H1 (cell line): Measurements from ENCODE around the gene SERPING1. TPM values are rescaled to one million over a fixed set of nuclear protein-coding genes. Genes with fewer than 3 reads are reported as not detected.
A peak's percentile ranks its signal among the peaks of the same experiment; 100 is the strongest.

Experiments
- CTCF ChIA-PET: fragments of 300-600 bp; sonication (Branson Sonifier 250); formaldehyde crosslinking; loops from one replicate; lab custom pipeline; 2021; ENCODE audit not compliant: partially characterized antibody; lab: Charles Lee
- POLR2A ChIA-PET: fragments of 300-600 bp; sonication (Branson Sonifier 250); formaldehyde crosslinking; loops from one replicate; lab custom pipeline; 2021; ENCODE audit warnings: inconsistent platforms; ENCODE audit not compliant: partially characterized antibody; lab: Charles Lee
- DNase-seq, 2 experiments: peaks; one replicate each; pipeline versions ENCODE4 v3.0.0 to v3.0.0-alpha.2; 2010 to 2022; ENCODE audit warnings: low spot score in 2 of 2, low read depth in 1 of 2, mixed read lengths in 1 of 2
- FAIRE-seq: peaks from 2 replicates; lab custom pipeline; 2011; peaks lifted over from hg19 to GRCh38; lab: Jason Lieb, UNC
- H2AFZ ChIP-seq: 2 replicates; pipeline ENCODE4 v1.8.1; 2012; ENCODE audit warnings: low read length, inconsistent platforms
- H2AK5ac ChIP-seq: 2 replicates; pipeline ENCODE4 v1.6.1; 2013; ENCODE audit warnings: low read depth, low read length
- H2BK120ac ChIP-seq: replicated peaks from 2 replicates; pipeline ENCODE3; 2013; ENCODE audit warnings: low read depth, low read length, inconsistent platforms
- H2BK12ac ChIP-seq: 2 replicates; pipeline ENCODE4 v1.6.1; 2013; ENCODE audit warnings: low read depth, low read length
- H2BK15ac ChIP-seq: 2 replicates; pipeline ENCODE4 v1.6.1; 2013; ENCODE audit warnings: low read length
- H2BK20ac ChIP-seq: 2 replicates; pipeline ENCODE4 v1.6.1; 2013; ENCODE audit warnings: low read length
- H2BK5ac ChIP-seq: 2 replicates; pipeline ENCODE4 v1.6.1; 2013; ENCODE audit warnings: low read depth, low read length
- H3K14ac ChIP-seq: 2 replicates; pipeline ENCODE4 v1.6.1; 2013; ENCODE audit warnings: inconsistent platforms; ENCODE audit not compliant: insufficient read length
- H3K18ac ChIP-seq: 2 replicates; pipeline ENCODE4 v1.6.1; 2013; ENCODE audit warnings: low read length; ENCODE audit errors: extremely low read depth
- H3K23ac ChIP-seq: 2 replicates; pipeline ENCODE4 v1.6.1; 2013; ENCODE audit warnings: inconsistent platforms; ENCODE audit not compliant: insufficient read length
- H3K23me2 ChIP-seq: 2 replicates; pipeline ENCODE4 v1.6.1; 2013; ENCODE audit warnings: low read depth, low read length
- H3K27ac ChIP-seq: 2 replicates; pipeline ENCODE4 v1.6.1; 2011; ENCODE audit warnings: low read depth, low read length, inconsistent platforms
- H3K27me3 ChIP-seq, 4 experiments: replicated peaks in 1 of 4; 1 replicate in 1 of 4; 2 replicates in 3 of 4; pipeline versions ENCODE4 v1.6.1 to v1.8.1; 2011 to 2013; ENCODE audit warnings: low read length in 3 of 4, mild to moderate bottlenecking in 3 of 4, inconsistent platforms in 2 of 4, mixed read lengths in 2 of 4, moderate library complexity in 1 of 4; ENCODE audit not compliant: control insufficient read depth in 3 of 4, insufficient read depth in 3 of 4; ENCODE audit errors: extremely low read depth in 1 of 4
- H3K36me3 ChIP-seq, 4 experiments: 2 replicates each; pipeline versions ENCODE4 v1.6.1 to v1.8.1; 2011 to 2013; ENCODE audit warnings: mild to moderate bottlenecking in 4 of 4, low read length in 3 of 4, moderate library complexity in 2 of 4, control low read depth in 1 of 4, inconsistent platforms in 1 of 4; ENCODE audit not compliant: insufficient read depth in 4 of 4, control insufficient read depth in 2 of 4
- H3K4ac ChIP-seq: replicated peaks from 2 replicates; pipeline ENCODE3; 2013; ENCODE audit warnings: low read length, low read depth, mixed read lengths, inconsistent platforms; ENCODE audit not compliant: insufficient read length
- H3K4me1 ChIP-seq, 4 experiments: replicated peaks in 1 of 4; 1 replicate in 1 of 4; 2 replicates in 3 of 4; pipeline versions ENCODE4 v1.6.1 to v1.8.1; 2011 to 2013; ENCODE audit warnings: low read length in 3 of 4, inconsistent platforms in 2 of 4, mixed read lengths in 1 of 4; ENCODE audit not compliant: insufficient read depth in 4 of 4, control insufficient read depth in 3 of 4
- H3K4me2 ChIP-seq, 2 experiments: 2 replicates each; pipeline versions ENCODE4 v1.6.1 to v1.8.1; 2011 to 2013; ENCODE audit warnings: low read depth in 2 of 2, low read length in 2 of 2, control low read depth in 1 of 2, inconsistent platforms in 1 of 2, mild to moderate bottlenecking in 1 of 2; ENCODE audit not compliant: insufficient read depth in 1 of 2
- H3K4me3 ChIP-seq, 4 experiments: fragments of 200-600, 300-600 bp in 1 of 4; sonication (generic), shearing (Covaris generic), sonication (Bioruptor Twin) in 1 of 4; 2 replicates each; pipeline versions ENCODE4 v1.5.1 to v1.8.1; 2011 to 2016; ENCODE audit warnings: low read length in 4 of 4, low read depth in 3 of 4, control low read depth in 2 of 4, inconsistent platforms in 2 of 4, mild to moderate bottlenecking in 2 of 4, mixed read lengths in 1 of 4, moderate library complexity in 1 of 4; ENCODE audit not compliant: insufficient read depth in 2 of 4; ENCODE audit errors: extremely low read depth in 1 of 4
- H3K56ac ChIP-seq: replicated peaks from 2 replicates; pipeline ENCODE3; 2013; ENCODE audit warnings: low read depth, mild to moderate bottlenecking, mixed read lengths, low read length, inconsistent platforms; ENCODE audit not compliant: insufficient read length
- H3K79me1 ChIP-seq: 2 replicates; pipeline ENCODE4 v1.6.1; 2013; ENCODE audit warnings: low read depth, low read length, control low read depth
- H3K79me2 ChIP-seq, 2 experiments: 2 replicates each; pipeline versions ENCODE4 v1.6.1 to v1.8.1; 2012 to 2013; ENCODE audit warnings: low read length in 2 of 2, mild to moderate bottlenecking in 2 of 2, inconsistent platforms in 1 of 2; ENCODE audit not compliant: insufficient read depth in 2 of 2, control insufficient read depth in 1 of 2
- H3K9ac ChIP-seq, 4 experiments: replicated peaks in 1 of 4; 1 replicate in 1 of 4; 2 replicates in 3 of 4; pipeline versions ENCODE4 v1.6.1 to v1.8.1; 2011 to 2013; ENCODE audit warnings: low read depth in 3 of 4, low read length in 3 of 4, control low read depth in 2 of 4, mild to moderate bottlenecking in 2 of 4, moderate library complexity in 2 of 4, inconsistent platforms in 1 of 4; ENCODE audit errors: extremely low read depth in 1 of 4
- H3K9me3 ChIP-seq, 2 experiments: 2 replicates each; pipeline versions ENCODE4 v1.6.1 to v1.8.1; 2012 to 2013; ENCODE audit warnings: mild to moderate bottlenecking in 2 of 2, moderate library complexity in 2 of 2, control low read depth in 1 of 2, inconsistent platforms in 1 of 2, low read depth in 1 of 2, low read length in 1 of 2, mixed read lengths in 1 of 2; ENCODE audit not compliant: insufficient read depth in 2 of 2
- H4K20me1 ChIP-seq, 2 experiments: replicated peaks in 1 of 2; 2 replicates each; pipeline versions ENCODE3 to v1.8.1; 2011 to 2013; ENCODE audit warnings: inconsistent platforms in 2 of 2, low read length in 2 of 2, mild to moderate bottlenecking in 1 of 2; ENCODE audit not compliant: insufficient read depth in 2 of 2, control insufficient read depth in 1 of 2
- H4K5ac ChIP-seq: 2 replicates; pipeline ENCODE4 v1.6.1; 2013; ENCODE audit warnings: low read length, low read depth, mixed read lengths, inconsistent platforms; ENCODE audit not compliant: insufficient read length
- H4K8ac ChIP-seq: 2 replicates; pipeline ENCODE4 v1.8.0; 2013; ENCODE audit warnings: mild to moderate bottlenecking, moderate library complexity, low read length, inconsistent platforms; ENCODE audit not compliant: insufficient read depth; ENCODE audit errors: extremely low read depth
- H4K91ac ChIP-seq: replicated peaks from 2 replicates; pipeline ENCODE3; 2013; ENCODE audit warnings: low read length, mixed read lengths, inconsistent platforms; ENCODE audit not compliant: insufficient read length
- E2F6 ChIP-seq: IDR thresholded peaks from 2 replicates; pipeline ENCODE4 v1.6.1; 2012; ENCODE audit warnings: inconsistent platforms
- HDAC2 ChIP-seq, 2 experiments: fragments of 300-600 bp in 1 of 2; sonication (generic) in 1 of 2; IDR thresholded peaks; 2 replicates each; pipeline ENCODE4 v1.6.1; 2011 to 2012; ENCODE audit warnings: low read depth in 2 of 2, low read length in 2 of 2, mild to moderate bottlenecking in 2 of 2, moderate library complexity in 2 of 2, borderline replicate concordance in 1 of 2, inconsistent platforms in 1 of 2
- KDM1A ChIP-seq: fragments of 200-600, 300-600 bp; sonication (generic); IDR thresholded peaks from 2 replicates; pipeline ENCODE4 v1.7.1; 2016; ENCODE audit warnings: mild to moderate bottlenecking, low read length, borderline replicate concordance
- MAX ChIP-seq: IDR thresholded peaks from 2 replicates; pipeline ENCODE4 v1.6.1; 2012; ENCODE audit warnings: inconsistent platforms
- NANOG ChIP-seq: IDR thresholded peaks from 2 replicates; pipeline ENCODE4 v1.6.1; 2011; ENCODE audit warnings: low read length, low read depth, mild to moderate bottlenecking, inconsistent platforms; ENCODE audit not compliant: insufficient read depth, poor library complexity, severe bottlenecking
- POLR2A ChIP-seq, 2 experiments: IDR thresholded peaks; 1 replicate in 1 of 2; 2 replicates in 1 of 2; pipeline ENCODE4 v1.6.1; 2011; ENCODE audit warnings: low read depth in 2 of 2, low read length in 2 of 2, mild to moderate bottlenecking in 2 of 2; ENCODE audit errors: control extremely low read depth in 1 of 2
- POLR2AphosphoS5 ChIP-seq: IDR thresholded peaks from 2 replicates; pipeline ENCODE4 v1.6.1; 2011; ENCODE audit warnings: low read depth, low read length
- SAP30 ChIP-seq: fragments of 300-600 bp; sonication (generic); IDR thresholded peaks from 2 replicates; pipeline ENCODE4 v1.7.1; 2012; ENCODE audit warnings: low read length, moderate library complexity, mild to moderate bottlenecking, inconsistent platforms; ENCODE audit not compliant: insufficient read depth, insufficient replicate concordance
- WGBS, 2 experiments: shearing (Covaris generic) in 1 of 2; methylation state at CpG; one replicate each; pipeline versions ENCODE4 v1.1.6 to v1.1.7; 2013 to 2015; ENCODE audit warnings: low lambda C conversion rate in 2 of 2, mixed read lengths in 2 of 2, inconsistent platforms in 1 of 2, low coverage in 1 of 2, missing lambda C conversion rate in 1 of 2; ENCODE audit not compliant: insufficient replicate concordance in 2 of 2, insufficient coverage in 1 of 2, insufficient read length in 1 of 2; ENCODE audit errors: extremely low coverage in 1 of 2, missing lambda C conversion rate in 1 of 2; 5-methylcytosine and 5-hydroxymethylcytosine counted together
- polyA plus RNA-seq, 7 experiments: library from polyadenylated mRNA; depleted of rRNA in 3 of 7; stranded (reverse) in 5 of 7; unstranded in 2 of 7; fragments of >200 nt in 5 of 7; fragments of 200-250 nt in 2 of 7; gene quantifications; 1 replicate in 5 of 7; 2 replicates in 1 of 7; 4 replicates in 1 of 7; pipeline versions ENCODE4 v1.2.1 to v1.2.3, GENCODE V29; 2011 to 2013; ENCODE audit warnings: missing spikeins in 2 of 7, mixed read lengths in 2 of 7
- total RNA-seq: library from RNA; stranded (reverse); fragmentation: NEBNext Ultra II Directional; extraction: Animal tissue kit (Norgen Biotek cat#: 25700); gene quantifications from 2 replicates; pipeline ENCODE4 v1.2.1, GENCODE V29; 2021

Gene SERPING1
- total and polyA plus RNA-seq, 2 of the 8 experiments (the other 6 are each of a cell fraction or from before 2014, with no cell fraction given): 50.9 to 54.8 TPM

DNA sequence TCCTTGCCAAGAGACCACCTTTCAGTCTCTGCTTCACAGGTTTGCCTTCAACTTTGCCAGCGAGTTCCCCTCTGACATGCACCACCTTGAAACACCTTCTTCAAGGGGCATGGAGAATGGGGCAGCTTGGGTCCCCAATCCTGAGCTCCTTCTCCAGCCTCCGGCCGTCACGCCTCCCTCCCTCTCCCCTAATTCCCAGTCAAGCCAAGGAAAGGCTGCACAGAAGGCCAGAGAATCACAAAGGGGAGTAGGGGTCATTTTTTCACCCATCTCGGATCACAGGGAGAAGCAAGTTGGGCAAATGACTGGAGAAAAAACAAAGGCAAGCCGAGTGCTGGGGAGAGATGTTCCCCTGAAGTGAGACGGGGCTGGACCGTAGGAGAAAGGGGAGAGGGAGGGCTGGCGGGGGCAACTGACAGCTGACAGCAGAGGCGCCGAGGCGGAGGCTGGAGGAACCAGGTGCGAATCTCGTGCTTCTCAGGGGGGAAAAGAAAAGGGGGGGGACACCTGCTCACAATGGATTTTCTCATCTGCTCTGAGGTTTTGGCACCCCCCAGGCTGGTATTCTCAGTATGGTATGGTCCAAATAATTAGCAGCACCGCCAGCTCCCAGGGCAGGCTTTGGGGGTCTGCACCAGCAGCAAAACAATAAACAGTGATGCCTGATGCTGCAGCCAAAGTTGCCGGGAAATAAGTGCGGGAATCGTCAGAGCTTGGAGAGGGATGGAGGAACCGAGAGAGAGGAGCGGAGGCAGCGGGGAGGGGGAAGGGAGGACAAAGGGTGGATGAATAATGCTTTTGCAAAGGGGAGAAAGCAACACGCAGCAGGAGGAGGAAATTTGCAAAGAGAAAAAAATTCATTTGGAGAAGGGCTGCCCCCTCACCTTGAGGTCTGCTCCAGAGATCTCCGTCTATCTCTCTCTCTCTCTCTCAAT lies 51.6 kb downstream of the SERPING1 start:
- H3K9me3 ChIP-seq: no peaks in the 10 kb centered on the region
- peaks cover 32 to 52% (median 36%) of the 10 kb centered on the region in 4 experiments for H3K4me1 ChIP-seq
- H2BK20ac ChIP-seq: no peak overlapping the region
- no peak overlapping the region for H3K23ac ChIP-seq
- peaks cover 12 to 21% of the 10 kb centered on the region in 2 experiments for H4K20me1 ChIP-seq
- H3K23me2 ChIP-seq: peaks cover 28% of the 10 kb centered on the region
- POLR2A ChIA-PET: interaction anchor here (0.7 to 29.6 kb wide), 36 partner anchors 4 to 864 kb away, joined by 3 to 1546 read pairs (median 5); partner anchors contain the start of genes CLP1, CTNND1, RTN4RL2 and SERPING1
- H4K91ac ChIP-seq: no peak overlapping the region
- CTCF ChIA-PET: interaction anchor here (0.6 to 14.3 kb wide), 10 partner anchors 9 to 190 kb away, joined by 3 to 357 read pairs (median 4); partner anchors contain the start of genes RTN4RL2, SERPING1 and UBE2L6
- peaks cover 0 to 4% (median 1%) of the 10 kb centered on the region in 4 experiments; a peak in 3 of 7 replicates for H3K27me3 ChIP-seq
- no peaks in the 10 kb centered on the region for H3K79me1 ChIP-seq
- H3K4me3 ChIP-seq: peak overlapping the region; percentile 27 to 65 (median 50); a peak in 7 of 8 replicates
- no peak overlapping the region for H3K27ac ChIP-seq
- no peak overlapping the region for H3K14ac ChIP-seq
- DNase-seq (peak in 1 of 2 experiments; percentile 76), FAIRE-seq (peak; percentile 28)
- no peaks in the 10 kb centered on the region for H3K36me3 ChIP-seq
- H2BK12ac ChIP-seq: no peak overlapping the region; the same call in 1 of the 2 replicates
- H2BK120ac ChIP-seq: no peak overlapping the region
- 0 out of 2 replicates have a peak overlapping the region, but pooled peaks have one; percentile 19 for H4K8ac ChIP-seq
- peak overlapping the region in 3 of 4 experiments; percentile 30 to 41 (median 40); a peak in 5 of 7 replicates for H3K9ac ChIP-seq
- H2BK15ac ChIP-seq: no peak overlapping the region
- no peaks in the 10 kb centered on the region for H3K79me2 ChIP-seq
- no peak overlapping the region for H3K56ac ChIP-seq
- H2AK5ac ChIP-seq: no peak overlapping the region
- H2AFZ ChIP-seq: no peak overlapping the region
- H3K4me2 ChIP-seq: peak overlapping the region; percentile 92 to 95
- H4K5ac ChIP-seq: no peak overlapping the region
- H2BK5ac ChIP-seq: peak overlapping the region; percentile 53; the same call in 1 of the 2 replicates
- WGBS, 2 experiments: 1% methylated on average over 23 of the region's 23 CpGs; no CpG with 5 or more reads in 1 of the 2 experiments
- H3K4ac ChIP-seq: no peak overlapping the region
- H3K18ac ChIP-seq: peak overlapping the region; percentile 44
- peak; percentile 87 for TF ChIP-seq POLR2AphosphoS5
- TF ChIP-seq SAP30: peak; percentile 84
- TF ChIP-seq POLR2A (IDR thresholded peaks at IDR 0.05; ENCODE audit: control extremely low read depth in 1 of 2, low read depth in 2 of 2, low read length in 2 of 2): peak; percentile 18 to 68; a peak in 2 of 3 replicates
- TF ChIP-seq MAX: 0 out of 2 replicates have a peak, but pooled peaks have one; percentile 39
- no peak for TF ChIP-seq NANOG
- 0 out of 4 replicates have a peak, but pooled peaks of 1 of the 2 experiments have one; percentile 50 for TF ChIP-seq HDAC2 (IDR thresholded peaks at IDR 0.05; ENCODE audit: borderline replicate concordance in 1 of 2, low read depth in 2 of 2, low read length in 2 of 2)
- peak; percentile 23; the same call in 1 of the 2 replicates for TF ChIP-seq E2F6
- peak; percentile 27; the same call in 1 of the 2 replicates for TF ChIP-seq KDM1A
